Bronchial epithelial cell (primary cell): ENCODE measurements around the gene IFRD1. TPM values are rescaled to one million over a fixed set of nuclear protein-coding genes. Genes with fewer than 3 reads are reported as not detected.
A peak's percentile ranks its signal among the peaks of the same experiment; 100 is the strongest.

Experiments
- DNase-seq: peaks from one replicate; pipeline ENCODE4 v3.0.0-alpha.2; 2010; ENCODE audit warnings: low read depth
- FAIRE-seq: peaks from 2 replicates; lab custom pipeline; 2011; peaks lifted over from hg19 to GRCh38; lab: Jason Lieb, UNC
- H3K27me3 ChIP-seq: 2 replicates; pipeline ENCODE4 v1.5.1; 2011; ENCODE audit warnings: low read length; ENCODE audit not compliant: control insufficient read depth, insufficient read depth
- H3K36me3 ChIP-seq: 2 replicates; pipeline ENCODE4 v1.5.1; 2011; ENCODE audit warnings: low read length; ENCODE audit not compliant: control insufficient read depth, insufficient read depth
- H3K4me3 ChIP-seq: 2 replicates; pipeline ENCODE4 v1.5.1; 2011; ENCODE audit warnings: mild to moderate bottlenecking, low read depth, low read length, control low read depth
- CTCF ChIP-seq: IDR thresholded peaks from 2 replicates; pipeline ENCODE4 v1.5.1; 2011; ENCODE audit warnings: mild to moderate bottlenecking, moderate library complexity, low read length, control low read depth, inconsistent platforms; ENCODE audit not compliant: insufficient read depth, severe bottlenecking
- total RNA-seq: library from RNA; depleted of rRNA; stranded (reverse); fragments of >200 nt; gene quantifications from 2 replicates; pipeline ENCODE4 v1.2.1, GENCODE V29; 2014

The IFRD1 gene
- total RNA-seq, 1 donor from 2014 or later = 92.1 TPM

GRCh38 chr7:112411186-112411795 lies 39.0 kb upstream of the IFRD1 start:
- Histone ChIP-seq H3K36me3 (no peaks in the 10 kb centered on the region), H3K4me3 (no peak overlapping the region), H3K27me3 (peaks cover 3% of the 10 kb centered on the region)
- peak; percentile 56 for TF ChIP-seq CTCF
- FAIRE-seq (no peak), DNase-seq (peak; percentile 23)

DNA sequence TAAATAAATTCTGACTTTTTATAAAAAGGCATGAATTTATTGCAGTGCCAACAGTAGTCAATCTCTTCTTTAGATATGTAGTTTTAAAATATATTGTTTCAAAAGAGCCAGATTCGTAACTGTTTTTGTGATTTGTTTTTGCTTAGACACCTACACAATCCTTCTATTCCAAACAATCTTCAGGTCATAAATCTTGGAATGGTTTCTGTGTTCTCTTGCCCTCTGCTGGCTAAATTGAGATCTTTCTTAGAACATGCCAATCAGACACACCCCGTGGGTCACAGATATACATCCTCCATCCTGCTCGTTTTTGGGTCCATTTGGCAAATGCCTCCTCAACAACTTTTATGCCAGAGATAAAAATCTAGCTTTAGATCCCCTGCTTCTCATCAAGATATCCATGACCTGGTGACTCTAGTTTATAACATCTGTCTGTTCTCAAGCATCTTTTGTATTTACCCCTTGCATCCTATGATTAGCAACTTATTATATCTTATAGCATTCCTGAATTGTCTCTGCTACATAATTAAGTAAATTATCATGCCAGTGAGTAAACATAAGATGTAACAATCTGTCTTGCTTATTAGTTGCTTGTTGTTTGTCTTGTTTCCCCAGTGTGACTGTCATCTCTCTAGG lies 35.3 kb upstream of the IFRD1 start:
- Histone ChIP-seq H3K4me3 (no peak overlapping the region), H3K27me3 (peaks cover 2% of the 10 kb centered on the region), H3K36me3 (no peaks in the 10 kb centered on the region)
- TF ChIP-seq CTCF = peak; percentile 59
- FAIRE-seq (no peak), DNase-seq (peak; percentile 57)

- H3K27me3 ChIP-seq = peaks cover 2% of the 10 kb centered on the region
- no peak for TF ChIP-seq CTCF
- no peaks in the 10 kb centered on the region for H3K36me3 ChIP-seq
- H3K4me3 ChIP-seq = no peak overlapping the region
- FAIRE-seq = no peak
- no peak for DNase-seq
Measured at GRCh38 chr7:112416127-112416526, 34.1 kb upstream of the IFRD1 start.

GRCh38 chr7:112419543-112420130 lies 30.6 kb upstream of the IFRD1 start:
- Histone ChIP-seq H3K36me3 (no peaks in the 10 kb centered on the region), H3K27me3 (no peaks in the 10 kb centered on the region), H3K4me3 (no peak overlapping the region)
- no peak for TF ChIP-seq CTCF
- no peak for FAIRE-seq
- no peak for DNase-seq

- FAIRE-seq (no peak), DNase-seq (peak; percentile 78)
- Histone ChIP-seq H3K36me3 (no peaks in the 10 kb centered on the region), H3K27me3 (no peaks in the 10 kb centered on the region), H3K4me3 (no peak overlapping the region)
- no peak for TF ChIP-seq CTCF
Measured at GRCh38 chr7:112420236-112420861, 29.9 kb upstream of the IFRD1 start.
